Gastrocnemius medialis (tissue), 4 donors: ENCODE results near the gene RAD51B. TPM values are rescaled to one million over a fixed set of nuclear protein-coding genes. Genes with fewer than 3 reads are reported as not detected.

ENCODE experiments used
- ATAC-seq, 2 donors: fragments of 150-250 bp; one replicate each; pipeline ENCODE4 v1.9.1; 2016
- DNase-seq, 2 donors: peaks; one replicate each; pipeline ENCODE4 v3.0.0-alpha.2; 2019
- H3K27ac ChIP-seq, 4 donors: fragments of 200-600 bp; sonication (generic); 1 replicate in 1 of 4; 2 replicates in 3 of 4; pipeline ENCODE4 v1.5.1; 2016 to 2018; ENCODE audit warnings: mild to moderate bottlenecking in 2 of 4, moderate library complexity in 1 of 4
- H3K27me3 ChIP-seq, 3 donors: fragments of 200-600 bp; sonication (generic) in 2 of 3; 1 replicate in 1 of 3; 2 replicates in 2 of 3; pipeline versions ENCODE4 v1.5.1 to v1.6.0; 2016 to 2019; ENCODE audit warnings: mild to moderate bottlenecking in 1 of 3, moderate library complexity in 1 of 3
- H3K36me3 ChIP-seq, 2 donors: fragments of 200-600 bp; sonication (generic) in 1 of 2; one replicate each; pipeline ENCODE4 v1.5.1; 2017 to 2018
- H3K4me1 ChIP-seq, 2 donors: fragments of 200-600 bp; sonication (generic) in 1 of 2; one replicate each; pipeline ENCODE4 v1.5.1; 2016 to 2017; ENCODE audit warnings: mild to moderate bottlenecking in 2 of 2
- H3K4me3 ChIP-seq, 4 donors: fragments of 200-600 bp; sonication (generic) in 3 of 4; 1 replicate in 1 of 4; 2 replicates in 3 of 4; pipeline ENCODE4 v1.5.1; 2016 to 2019; ENCODE audit warnings: mild to moderate bottlenecking in 2 of 4
- H3K9me3 ChIP-seq, 3 donors: fragments of 200-600 bp; sonication (generic) in 2 of 3; 1 replicate in 1 of 3; 2 replicates in 2 of 3; pipeline ENCODE4 v1.5.1; 2016 to 2019
- POLR2A ChIP-seq, 2 donors: fragments of 450-650 bp; IDR thresholded peaks; one replicate each; pipeline ENCODE4 v1.6.1; 2017; ENCODE audit warnings: antibody characterized with exemption in 2 of 2, mild to moderate bottlenecking in 2 of 2, moderate library complexity in 2 of 2
- in situ Hi-C, 4 donors: fragments of 200-750 bp; cut with MboI; loops; one replicate each; pipeline versions ENCODE4 v1.15.0 to v1.8.0; 2017; ENCODE audit warnings: low sequenced_read_pairs in 4 of 4
- intact Hi-C: fragments of 100-400 bp; cut with DNase I; formaldehyde crosslinking; loops from one replicate; pipeline ENCODE4 v1.15.1; 2023; ENCODE audit warnings: low total_unique reads
- total RNA-seq, 4 donors: library from RNA; depleted of rRNA; stranded (reverse); fragments of >200 nt; gene quantifications; one replicate each; pipeline versions ENCODE4 v1.1.0 to v1.2.3, GENCODE V29; 2016
- TF ChIP-seq, protein P1 (sequence below), 5 experiments: fragments of 450-650 bp in 3 of 5; fragments of 200-600 bp in 2 of 5; sonication (generic) in 2 of 5; IDR thresholded peaks in 4 of 5; conservative IDR thresholded peaks in 1 of 5; 1 replicate in 4 of 5; 2 replicates in 1 of 5; pipeline ENCODE4 v1.5.1; 2016 to 2019; ENCODE audit warnings: antibody characterized with exemption in 5 of 5, mild to moderate bottlenecking in 3 of 5, moderate library complexity in 3 of 5

Gene RAD51B
- total RNA-seq, 4 donors from 2014 or later, result 1.6 to 3.3 (median 2.4) TPM

DNA sequence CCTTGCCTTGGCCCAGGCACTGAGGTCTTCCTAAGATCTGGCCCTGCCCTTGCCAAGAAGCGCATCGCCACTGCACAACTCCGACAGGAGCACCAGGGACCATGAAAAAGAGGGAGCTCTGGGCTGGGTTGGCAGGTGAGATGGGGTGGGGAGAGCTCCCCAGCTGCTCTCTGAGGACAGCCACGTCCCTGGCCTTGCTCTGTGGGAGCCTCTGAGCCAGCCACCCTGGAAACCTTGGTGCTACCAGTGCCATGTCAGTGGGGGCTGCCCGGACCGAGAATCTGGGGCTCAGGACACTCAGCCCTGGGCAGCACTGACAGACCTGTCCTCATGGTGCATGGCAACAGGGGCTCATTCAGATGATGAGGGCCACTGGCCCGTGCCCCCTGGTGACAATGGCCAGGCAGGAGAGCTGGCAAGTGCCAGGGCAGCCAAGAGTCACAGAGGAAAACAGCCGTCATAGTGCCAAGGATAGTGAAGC is 838.5 kb downstream of the RAD51B start:
- Histone ChIP-seq H3K27ac (no peak overlapping the region), H3K36me3 (no peaks in the 10 kb centered on the region), H3K27me3 (no peaks in the 10 kb centered on the region), H3K4me1 (peaks cover 9 to 19% of the 10 kb centered on the region in 2 donors), H3K4me3 (no peak overlapping the region), H3K9me3 (no peaks in the 10 kb centered on the region)
- TF ChIP-seq, protein P1, sequence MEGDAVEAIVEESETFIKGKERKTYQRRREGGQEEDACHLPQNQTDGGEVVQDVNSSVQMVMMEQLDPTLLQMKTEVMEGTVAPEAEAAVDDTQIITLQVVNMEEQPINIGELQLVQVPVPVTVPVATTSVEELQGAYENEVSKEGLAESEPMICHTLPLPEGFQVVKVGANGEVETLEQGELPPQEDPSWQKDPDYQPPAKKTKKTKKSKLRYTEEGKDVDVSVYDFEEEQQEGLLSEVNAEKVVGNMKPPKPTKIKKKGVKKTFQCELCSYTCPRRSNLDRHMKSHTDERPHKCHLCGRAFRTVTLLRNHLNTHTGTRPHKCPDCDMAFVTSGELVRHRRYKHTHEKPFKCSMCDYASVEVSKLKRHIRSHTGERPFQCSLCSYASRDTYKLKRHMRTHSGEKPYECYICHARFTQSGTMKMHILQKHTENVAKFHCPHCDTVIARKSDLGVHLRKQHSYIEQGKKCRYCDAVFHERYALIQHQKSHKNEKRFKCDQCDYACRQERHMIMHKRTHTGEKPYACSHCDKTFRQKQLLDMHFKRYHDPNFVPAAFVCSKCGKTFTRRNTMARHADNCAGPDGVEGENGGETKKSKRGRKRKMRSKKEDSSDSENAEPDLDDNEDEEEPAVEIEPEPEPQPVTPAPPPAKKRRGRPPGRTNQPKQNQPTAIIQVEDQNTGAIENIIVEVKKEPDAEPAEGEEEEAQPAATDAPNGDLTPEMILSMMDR (IDR thresholded peaks at IDR 0.05 in 4 of 5, conservative IDR thresholded peaks at IDR 0.05 in 1 of 5), result no peak
- no peak for TF ChIP-seq POLR2A (IDR thresholded peaks at IDR 0.05)
- ATAC-seq (no peak), DNase-seq (no peak)
- intact Hi-C loops, result no loop called here
- in situ Hi-C loops, result no loop called here

DNA sequence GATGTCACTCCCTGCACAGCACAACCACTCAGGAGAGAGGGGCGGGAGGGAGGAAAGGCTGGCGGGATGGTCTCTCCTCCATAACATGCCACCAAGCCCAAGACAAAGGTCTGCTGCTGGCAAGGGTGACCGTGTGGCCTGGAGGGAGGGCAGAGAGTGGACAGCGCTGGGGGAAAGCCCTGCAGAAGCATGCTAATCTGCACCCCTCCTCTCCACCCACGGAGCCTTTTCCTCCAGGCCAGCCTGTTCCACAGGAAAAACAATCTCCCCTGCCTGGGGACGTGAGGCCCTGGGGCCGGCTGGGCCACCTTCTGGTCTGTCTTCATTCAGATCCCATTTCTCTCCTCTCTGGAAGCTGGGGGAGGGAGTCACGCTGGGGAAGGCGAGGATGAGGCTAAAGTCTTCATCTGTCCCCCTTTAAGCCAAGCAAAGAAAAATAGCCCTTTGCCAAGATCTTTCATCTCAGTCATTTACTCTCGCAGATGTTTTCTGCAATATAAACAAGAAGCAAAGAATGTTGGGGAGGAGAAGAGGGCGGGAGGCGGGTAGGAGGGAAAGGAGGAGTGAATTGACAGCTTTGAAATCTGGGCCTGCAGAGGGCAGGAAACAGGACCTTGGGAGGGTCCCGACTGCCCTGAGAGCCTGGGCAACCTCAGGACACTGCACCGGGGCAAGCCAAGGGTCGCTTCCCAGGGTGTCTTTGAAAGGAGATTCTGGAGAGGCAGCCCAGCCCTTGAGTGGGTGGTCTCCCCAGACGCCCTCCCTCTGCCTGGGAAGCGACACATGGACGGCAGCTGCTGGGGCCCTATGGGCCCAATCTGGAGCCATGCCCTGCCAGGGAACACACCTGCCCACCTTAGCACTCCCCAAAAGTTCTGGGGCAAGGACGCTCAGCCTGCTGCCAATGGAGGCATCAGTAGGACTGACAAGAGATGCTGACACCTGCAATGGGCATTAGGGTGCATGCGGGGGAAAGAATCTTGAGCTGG is 839.7 kb downstream of the RAD51B start:
- in situ Hi-C loops, result no loop called here

DNA sequence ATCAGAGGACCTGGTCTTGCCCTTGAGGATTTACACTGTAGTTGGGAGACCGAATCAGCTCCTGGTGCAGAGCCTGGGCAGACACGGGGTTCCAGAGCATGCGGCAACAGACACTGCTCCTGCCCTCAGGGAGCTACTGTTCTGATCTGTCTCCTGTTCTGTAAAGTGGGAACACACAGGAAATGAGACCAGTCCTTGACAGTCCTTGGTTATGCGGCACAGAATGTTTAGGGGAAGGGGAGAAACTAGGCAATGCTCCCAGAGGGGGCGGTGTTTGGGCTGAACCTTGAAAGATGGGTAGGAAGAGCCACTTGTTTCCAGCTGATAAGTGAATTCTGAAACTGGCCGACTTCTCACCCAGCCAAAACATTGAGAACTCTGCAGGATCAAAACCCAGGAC is 840.9 kb downstream of the RAD51B start:
- Histone ChIP-seq H3K9me3 (no peaks in the 10 kb centered on the region), H3K36me3 (no peaks in the 10 kb centered on the region), H3K4me3 (no peak overlapping the region), H3K4me1 (peaks cover 12 to 24% of the 10 kb centered on the region in 2 donors), H3K27ac (peak overlapping the region in 1 of 4 donors; percentile 52), H3K27me3 (no peaks in the 10 kb centered on the region)
- in situ Hi-C loops (no loop called here), intact Hi-C loops (loop anchor here (5.0 kb wide), 1 partner anchor 138 kb away; no protein-coding TSS in a partner anchor)
- TF ChIP-seq, protein P1 (IDR thresholded peaks at IDR 0.05 in 4 of 5, conservative IDR thresholded peaks at IDR 0.05 in 1 of 5), result no peak
- TF ChIP-seq POLR2A (IDR thresholded peaks at IDR 0.05), result no peak
- ATAC-seq (no peak), DNase-seq (no peak)

More for the DNA sequence above, 839.7 kb downstream of the RAD51B start:
- no peaks in the 10 kb centered on the region for H3K27me3 ChIP-seq
- intact Hi-C loops, result no loop called here
- no peak for ATAC-seq
- peak overlapping the region; percentile 10 to 52 (median 42) for H3K27ac ChIP-seq
- no peaks in the 10 kb centered on the region for H3K36me3 ChIP-seq
- no peak for TF ChIP-seq POLR2A (IDR thresholded peaks at IDR 0.05)
- TF ChIP-seq, protein P1 (IDR thresholded peaks at IDR 0.05 in 4 of 5, conservative IDR thresholded peaks at IDR 0.05 in 1 of 5), result no peak
- DNase-seq, result no peak
- H3K4me3 ChIP-seq, result no peak overlapping the region
- peaks cover 9 to 21% of the 10 kb centered on the region in 2 donors for H3K4me1 ChIP-seq
- H3K9me3 ChIP-seq, result no peaks in the 10 kb centered on the region

DNA sequence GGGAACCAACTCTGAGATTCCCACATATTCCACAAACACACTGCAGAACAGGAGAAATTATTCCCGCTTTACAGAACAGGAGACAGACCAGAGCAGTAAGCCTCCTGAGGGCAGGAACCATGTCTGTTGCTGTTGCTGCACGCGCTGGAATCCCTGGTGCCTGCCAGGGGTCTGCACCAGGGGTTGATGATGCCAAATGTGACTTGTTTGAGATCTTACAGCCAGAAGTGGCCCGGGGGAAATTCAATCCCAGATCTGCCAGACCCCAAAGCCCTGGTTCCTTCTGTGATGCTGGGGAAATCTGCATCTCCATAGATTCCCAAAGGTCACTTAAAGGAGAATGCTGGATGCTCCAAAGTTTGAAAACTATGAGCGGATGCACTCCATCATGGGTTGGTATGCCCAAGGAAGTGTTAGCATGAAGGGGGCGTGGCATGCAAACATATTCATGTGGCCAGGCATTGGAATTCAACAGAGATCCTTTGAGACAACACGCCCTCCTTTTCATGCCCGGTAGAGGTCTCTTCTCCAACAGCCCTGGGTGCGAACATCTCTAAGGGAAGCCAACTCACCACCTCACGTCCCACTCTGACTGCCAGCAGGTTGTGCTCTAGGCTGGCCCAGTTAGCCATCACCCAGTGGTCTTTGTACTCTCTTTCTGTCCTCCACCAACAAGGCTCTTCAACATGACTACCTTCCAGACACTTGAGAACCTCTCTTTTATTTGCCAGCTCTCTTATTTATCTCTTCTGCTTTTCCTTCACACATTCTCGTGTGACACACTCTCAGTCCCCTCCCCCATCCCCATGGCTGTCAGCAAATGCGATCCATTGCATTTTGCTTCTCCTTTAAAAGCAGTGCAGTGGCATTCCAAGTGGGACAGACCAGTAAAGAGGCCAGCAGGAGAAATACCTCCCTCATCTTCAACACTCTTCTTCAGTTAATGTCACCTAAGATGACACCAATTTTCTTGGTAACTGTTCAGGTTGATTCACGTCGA is 841.9 kb downstream of the RAD51B start:
- in situ Hi-C loops (no loop called here), intact Hi-C loops (loop anchor here (5.0 kb wide), 1 partner anchor 139 kb away; no protein-coding TSS in a partner anchor)
- no peaks in the 10 kb centered on the region for H3K9me3 ChIP-seq
- no peak overlapping the region for H3K27ac ChIP-seq
- TF ChIP-seq, protein P1 (IDR thresholded peaks at IDR 0.05 in 4 of 5, conservative IDR thresholded peaks at IDR 0.05 in 1 of 5), result no peak
- TF ChIP-seq POLR2A (IDR thresholded peaks at IDR 0.05), result no peak
- H3K36me3 ChIP-seq, result no peaks in the 10 kb centered on the region
- no peaks in the 10 kb centered on the region for H3K27me3 ChIP-seq
- ATAC-seq, result no peak
- H3K4me3 ChIP-seq, result no peak overlapping the region
- H3K4me1 ChIP-seq, result peaks cover 11 to 33% of the 10 kb centered on the region in 2 donors
- no peak for DNase-seq
